Measurements from ENCODE around the gene NCOA1.

The NCOA1 gene

DNA sequence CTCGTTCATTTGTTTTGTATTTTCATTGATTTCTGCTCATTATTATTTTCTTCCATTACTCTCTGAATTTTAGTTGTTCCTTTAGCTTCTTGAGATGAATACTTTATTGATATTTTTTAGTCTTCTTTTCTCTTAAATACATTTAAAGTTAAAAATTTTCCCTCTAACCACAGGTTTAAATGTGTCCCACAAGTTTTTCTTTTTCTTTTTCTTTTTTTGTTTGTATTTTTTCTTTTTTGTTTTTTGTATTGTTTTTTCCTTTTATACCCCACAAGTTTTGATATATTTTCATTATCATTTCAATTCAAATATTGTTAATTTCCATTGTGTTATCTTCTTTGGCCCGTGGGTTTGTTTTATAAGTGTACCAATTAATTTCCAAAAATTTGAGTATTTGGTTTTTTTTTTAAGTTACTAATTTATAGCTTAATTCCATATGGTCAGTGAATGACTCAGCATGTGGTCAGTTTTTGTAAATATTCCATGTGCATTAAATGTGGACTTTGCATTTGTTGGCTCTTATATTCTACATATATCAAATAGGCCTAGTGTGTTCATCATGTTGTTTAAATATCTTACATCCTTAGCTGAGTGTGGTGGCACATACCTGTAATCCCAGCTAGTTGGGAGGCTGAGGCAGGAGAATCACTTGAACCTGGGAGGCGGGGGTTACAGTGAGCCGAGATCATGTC, 318.4 kb downstream of the NCOA1 start:
- TF ChIP-seq RARB (CRISPR knock-in tag; IDR thresholded peaks at IDR 0.05) (no peak), TOX (CRISPR knock-in tag; IDR thresholded peaks at IDR 0.05; ENCODE audit: borderline replicate concordance) (no peak), BACH2 (CRISPR knock-in tag; IDR thresholded peaks at IDR 0.05; ENCODE audit: borderline replicate concordance) (no peak), ZFP3 (CRISPR knock-in tag; IDR thresholded peaks at IDR 0.05) (no peak), CSRNP3 (CRISPR knock-in tag; IDR thresholded peaks at IDR 0.05) (no peak), CSDC2 (CRISPR knock-in tag; IDR thresholded peaks at IDR 0.05) (no peak), ZC3H10 (CRISPR knock-in tag; IDR thresholded peaks at IDR 0.05) (no peak), ZNF70 (CRISPR knock-in tag; IDR thresholded peaks at IDR 0.05) (no peak), SNAI2 (CRISPR knock-in tag; IDR thresholded peaks at IDR 0.05) (no peak), TCF4 (CRISPR knock-in tag; IDR thresholded peaks at IDR 0.05; ENCODE audit: borderline replicate concordance) (no peak), PATZ1 (CRISPR knock-in tag; IDR thresholded peaks at IDR 0.05; ENCODE audit: borderline replicate concordance) (no peak), ZFP30 (CRISPR knock-in tag; IDR thresholded peaks at IDR 0.05) (no peak), ARNTL (CRISPR knock-in tag; IDR thresholded peaks at IDR 0.05; ENCODE audit: borderline replicate concordance, low read depth) (no peak), ZNF565 (CRISPR knock-in tag; conservative IDR thresholded peaks at IDR 0.05; ENCODE audit: low read depth) (no peak), ISL1 (CRISPR knock-in tag; IDR thresholded peaks at IDR 0.05) (no peak), GLIS3 (CRISPR knock-in tag; IDR thresholded peaks at IDR 0.05) (no peak)
- TF ChIP-seq, protein P1, sequence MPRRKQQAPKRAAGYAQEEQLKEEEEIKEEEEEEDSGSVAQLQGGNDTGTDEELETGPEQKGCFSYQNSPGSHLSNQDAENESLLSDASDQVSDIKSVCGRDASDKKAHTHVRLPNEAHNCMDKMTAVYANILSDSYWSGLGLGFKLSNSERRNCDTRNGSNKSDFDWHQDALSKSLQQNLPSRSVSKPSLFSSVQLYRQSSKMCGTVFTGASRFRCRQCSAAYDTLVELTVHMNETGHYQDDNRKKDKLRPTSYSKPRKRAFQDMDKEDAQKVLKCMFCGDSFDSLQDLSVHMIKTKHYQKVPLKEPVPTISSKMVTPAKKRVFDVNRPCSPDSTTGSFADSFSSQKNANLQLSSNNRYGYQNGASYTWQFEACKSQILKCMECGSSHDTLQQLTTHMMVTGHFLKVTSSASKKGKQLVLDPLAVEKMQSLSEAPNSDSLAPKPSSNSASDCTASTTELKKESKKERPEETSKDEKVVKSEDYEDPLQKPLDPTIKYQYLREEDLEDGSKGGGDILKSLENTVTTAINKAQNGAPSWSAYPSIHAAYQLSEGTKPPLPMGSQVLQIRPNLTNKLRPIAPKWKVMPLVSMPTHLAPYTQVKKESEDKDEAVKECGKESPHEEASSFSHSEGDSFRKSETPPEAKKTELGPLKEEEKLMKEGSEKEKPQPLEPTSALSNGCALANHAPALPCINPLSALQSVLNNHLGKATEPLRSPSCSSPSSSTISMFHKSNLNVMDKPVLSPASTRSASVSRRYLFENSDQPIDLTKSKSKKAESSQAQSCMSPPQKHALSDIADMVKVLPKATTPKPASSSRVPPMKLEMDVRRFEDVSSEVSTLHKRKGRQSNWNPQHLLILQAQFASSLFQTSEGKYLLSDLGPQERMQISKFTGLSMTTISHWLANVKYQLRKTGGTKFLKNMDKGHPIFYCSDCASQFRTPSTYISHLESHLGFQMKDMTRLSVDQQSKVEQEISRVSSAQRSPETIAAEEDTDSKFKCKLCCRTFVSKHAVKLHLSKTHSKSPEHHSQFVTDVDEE (CRISPR knock-in tag; IDR thresholded peaks at IDR 0.05): no peak
- ATAC-seq: no peak; the same call in 2 of the 3 replicates

GRCh38 chr2:24813691-24814137, 322.7 kb downstream of the NCOA1 start:
- no peak for ATAC-seq
- TF ChIP-seq, protein P2, sequence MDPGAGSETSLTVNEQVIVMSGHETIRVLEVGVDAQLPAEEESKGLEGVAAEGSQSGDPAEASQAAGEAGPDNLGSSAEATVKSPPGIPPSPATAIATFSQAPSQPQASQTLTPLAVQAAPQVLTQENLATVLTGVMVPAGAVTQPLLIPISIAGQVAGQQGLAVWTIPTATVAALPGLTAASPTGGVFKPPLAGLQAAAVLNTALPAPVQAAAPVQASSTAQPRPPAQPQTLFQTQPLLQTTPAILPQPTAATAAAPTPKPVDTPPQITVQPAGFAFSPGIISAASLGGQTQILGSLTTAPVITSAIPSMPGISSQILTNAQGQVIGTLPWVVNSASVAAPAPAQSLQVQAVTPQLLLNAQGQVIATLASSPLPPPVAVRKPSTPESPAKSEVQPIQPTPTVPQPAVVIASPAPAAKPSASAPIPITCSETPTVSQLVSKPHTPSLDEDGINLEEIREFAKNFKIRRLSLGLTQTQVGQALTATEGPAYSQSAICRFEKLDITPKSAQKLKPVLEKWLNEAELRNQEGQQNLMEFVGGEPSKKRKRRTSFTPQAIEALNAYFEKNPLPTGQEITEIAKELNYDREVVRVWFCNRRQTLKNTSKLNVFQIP (CRISPR knock-in tag; IDR thresholded peaks at IDR 0.05; ENCODE audit: borderline replicate concordance, low read depth): no peak
- TF ChIP-seq GLIS3 (CRISPR knock-in tag; IDR thresholded peaks at IDR 0.05) (no peak), ZC3H10 (CRISPR knock-in tag; IDR thresholded peaks at IDR 0.05) (no peak), ESRRG (CRISPR knock-in tag; IDR thresholded peaks at IDR 0.05) (no peak), BACH2 (CRISPR knock-in tag; IDR thresholded peaks at IDR 0.05; ENCODE audit: borderline replicate concordance) (no peak), ZFP30 (CRISPR knock-in tag; IDR thresholded peaks at IDR 0.05) (no peak), PATZ1 (CRISPR knock-in tag; IDR thresholded peaks at IDR 0.05; ENCODE audit: borderline replicate concordance) (no peak), OSR1 (CRISPR knock-in tag; IDR thresholded peaks at IDR 0.05) (no peak), PPARA (CRISPR knock-in tag; IDR thresholded peaks at IDR 0.05; ENCODE audit: borderline replicate concordance) (no peak), ZNF565 (CRISPR knock-in tag; conservative IDR thresholded peaks at IDR 0.05; ENCODE audit: low read depth) (no peak), TOX (CRISPR knock-in tag; IDR thresholded peaks at IDR 0.05; ENCODE audit: borderline replicate concordance) (no peak), CSRNP3 (CRISPR knock-in tag; IDR thresholded peaks at IDR 0.05) (no peak)
- TF ChIP-seq, protein P3, sequence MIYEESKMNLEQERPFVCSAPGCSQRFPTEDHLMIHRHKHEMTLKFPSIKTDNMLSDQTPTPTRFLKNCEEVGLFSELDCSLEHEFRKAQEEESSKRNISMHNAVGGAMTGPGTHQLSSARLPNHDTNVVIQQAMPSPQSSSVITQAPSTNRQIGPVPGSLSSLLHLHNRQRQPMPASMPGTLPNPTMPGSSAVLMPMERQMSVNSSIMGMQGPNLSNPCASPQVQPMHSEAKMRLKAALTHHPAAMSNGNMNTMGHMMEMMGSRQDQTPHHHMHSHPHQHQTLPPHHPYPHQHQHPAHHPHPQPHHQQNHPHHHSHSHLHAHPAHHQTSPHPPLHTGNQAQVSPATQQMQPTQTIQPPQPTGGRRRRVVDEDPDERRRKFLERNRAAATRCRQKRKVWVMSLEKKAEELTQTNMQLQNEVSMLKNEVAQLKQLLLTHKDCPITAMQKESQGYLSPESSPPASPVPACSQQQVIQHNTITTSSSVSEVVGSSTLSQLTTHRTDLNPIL (CRISPR knock-in tag; IDR thresholded peaks at IDR 0.05; ENCODE audit: low read depth): no peak

Measured in SK-N-SH treated with all-trans-retinoic acid at 6 μM for 48 hours (cell line).